ENCODE data around the gene UFC1.

Gene UFC1

GRCh38 chr1:161166669-161167548 lies 13.1 kb downstream of the UFC1 start:
- H3K9me3 ChIP-seq (ENCODE audit: low read length) = no peaks in the 10 kb centered on the region

GRCh38 chr1:161168906-161169305 lies 15.1 kb downstream of the UFC1 start:
- no peaks in the 10 kb centered on the region for H3K27me3 ChIP-seq (ENCODE audit: insufficient read depth, low read length)
- H2AFZ ChIP-seq (ENCODE audit: low read depth, low read length) = no peak overlapping the region
- no peak overlapping the region for H3K4me3 ChIP-seq (ENCODE audit: low read length)
- H3K4me1 ChIP-seq (ENCODE audit: insufficient read depth, low read length) = peaks cover 8% of the 10 kb centered on the region
- no peaks in the 10 kb centered on the region for H3K9me3 ChIP-seq (ENCODE audit: low read length)
- H3K36me3 ChIP-seq (ENCODE audit: insufficient read depth, low read length) = peaks cover 47% of the 10 kb centered on the region

More at GRCh38 chr1:161166669-161167548, 13.1 kb downstream of the UFC1 start:
- no peaks in the 10 kb centered on the region for H3K27me3 ChIP-seq (ENCODE audit: insufficient read depth, low read length)
- H2AFZ ChIP-seq (ENCODE audit: low read depth, low read length) = peak overlapping the region; percentile 44
- H3K4me1 ChIP-seq (ENCODE audit: insufficient read depth, low read length) = peaks cover 8% of the 10 kb centered on the region
- H3K36me3 ChIP-seq (ENCODE audit: insufficient read depth, low read length) = peaks cover 45% of the 10 kb centered on the region
- peak overlapping the region; percentile 89 for H3K4me3 ChIP-seq (ENCODE audit: low read length)

- no peak overlapping the region for H2AFZ ChIP-seq (ENCODE audit: low read depth, low read length)
These were observed 17.4 kb downstream of the UFC1 start for GRCh38 chr1:161171191-161171590.

DNA sequence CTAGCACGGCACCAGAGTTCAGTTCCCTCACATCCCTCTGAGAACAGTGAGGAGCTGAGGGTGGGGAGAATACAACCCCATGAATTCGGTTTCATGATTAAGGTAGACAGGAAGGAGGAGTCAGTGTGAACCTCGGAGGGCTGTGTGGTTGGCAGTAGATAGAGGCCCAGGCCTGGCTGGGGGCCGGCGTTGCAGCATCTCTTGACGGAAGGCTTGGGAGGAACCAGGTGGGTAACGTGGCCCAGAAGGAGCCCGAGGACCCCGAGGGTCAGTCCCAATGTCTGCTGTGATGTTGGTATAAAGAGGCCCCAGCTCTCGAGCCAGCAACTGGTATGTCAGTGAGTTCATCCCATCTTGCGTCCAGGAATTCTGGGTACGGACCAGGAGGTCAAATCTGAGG lies 17.9 kb downstream of the UFC1 start:
- H3K36me3 ChIP-seq (ENCODE audit: insufficient read depth, low read length) = peaks cover 63% of the 10 kb centered on the region

More at GRCh38 chr1:161171191-161171590, 17.4 kb downstream of the UFC1 start:
- H3K4me3 ChIP-seq (ENCODE audit: low read length) = no peak overlapping the region
- H3K9me3 ChIP-seq (ENCODE audit: low read length) = no peaks in the 10 kb centered on the region
- H3K4me1 ChIP-seq (ENCODE audit: insufficient read depth, low read length) = peaks cover 8% of the 10 kb centered on the region
- H3K27me3 ChIP-seq (ENCODE audit: insufficient read depth, low read length) = no peaks in the 10 kb centered on the region
- H3K36me3 ChIP-seq (ENCODE audit: insufficient read depth, low read length) = peaks cover 63% of the 10 kb centered on the region

DNA sequence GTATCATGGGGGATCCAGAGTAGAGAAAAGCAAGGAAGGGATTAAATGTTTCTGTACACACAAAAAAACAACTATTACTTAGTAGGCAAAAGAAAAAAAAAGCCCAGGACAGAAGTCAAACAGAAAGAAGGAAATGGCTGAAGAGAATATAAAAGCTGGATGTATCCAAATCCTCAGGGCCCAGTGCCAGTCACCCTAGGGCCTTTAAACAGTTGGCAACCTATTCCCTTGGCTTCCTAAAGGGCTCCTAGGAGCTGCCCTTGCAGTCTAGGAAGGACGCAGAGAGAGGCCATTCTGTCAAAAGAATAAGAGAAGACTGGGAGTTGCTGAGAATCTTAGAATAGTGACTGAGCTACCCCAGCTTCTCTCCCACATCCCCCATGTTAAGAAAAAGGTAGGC lies 18.6 kb downstream of the UFC1 start:
- H3K36me3 ChIP-seq (ENCODE audit: insufficient read depth, low read length) = peaks cover 63% of the 10 kb centered on the region

More for the DNA sequence above, 17.9 kb downstream of the UFC1 start:
- Histone ChIP-seq H2AFZ (ENCODE audit: low read depth, low read length) (no peak overlapping the region), H3K4me1 (ENCODE audit: insufficient read depth, low read length) (peaks cover 12% of the 10 kb centered on the region), H3K27me3 (ENCODE audit: insufficient read depth, low read length) (no peaks in the 10 kb centered on the region), H3K4me3 (ENCODE audit: low read length) (no peak overlapping the region), H3K9me3 (ENCODE audit: low read length) (no peaks in the 10 kb centered on the region)

GRCh38 chr1:161172776-161173376 lies 19.1 kb downstream of the UFC1 start:
- no peaks in the 10 kb centered on the region for H3K9me3 ChIP-seq (ENCODE audit: low read length)
- peaks cover 63% of the 10 kb centered on the region for H3K36me3 ChIP-seq (ENCODE audit: insufficient read depth, low read length)
- H2AFZ ChIP-seq (ENCODE audit: low read depth, low read length) = no peak overlapping the region
- peaks cover 12% of the 10 kb centered on the region for H3K4me1 ChIP-seq (ENCODE audit: insufficient read depth, low read length)
- H3K27me3 ChIP-seq (ENCODE audit: insufficient read depth, low read length) = no peaks in the 10 kb centered on the region
- no peak overlapping the region for H3K4me3 ChIP-seq (ENCODE audit: low read length)

More for the DNA sequence above, 18.6 kb downstream of the UFC1 start:
- no peaks in the 10 kb centered on the region for H3K27me3 ChIP-seq (ENCODE audit: insufficient read depth, low read length)
- H3K4me3 ChIP-seq (ENCODE audit: low read length) = no peak overlapping the region
- no peaks in the 10 kb centered on the region for H3K9me3 ChIP-seq (ENCODE audit: low read length)
- peaks cover 10% of the 10 kb centered on the region for H3K4me1 ChIP-seq (ENCODE audit: insufficient read depth, low read length)
- H2AFZ ChIP-seq (ENCODE audit: low read depth, low read length) = no peak overlapping the region

GRCh38 chr1:161173711-161174110 lies 19.9 kb downstream of the UFC1 start:
- no peaks in the 10 kb centered on the region for H3K27me3 ChIP-seq (ENCODE audit: insufficient read depth, low read length)
- H2AFZ ChIP-seq (ENCODE audit: low read depth, low read length) = no peak overlapping the region
- H3K4me3 ChIP-seq (ENCODE audit: low read length) = no peak overlapping the region
- H3K4me1 ChIP-seq (ENCODE audit: insufficient read depth, low read length) = peaks cover 12% of the 10 kb centered on the region
- H3K9me3 ChIP-seq (ENCODE audit: low read length) = no peaks in the 10 kb centered on the region
- H3K36me3 ChIP-seq (ENCODE audit: insufficient read depth, low read length) = peaks cover 63% of the 10 kb centered on the region

DNA sequence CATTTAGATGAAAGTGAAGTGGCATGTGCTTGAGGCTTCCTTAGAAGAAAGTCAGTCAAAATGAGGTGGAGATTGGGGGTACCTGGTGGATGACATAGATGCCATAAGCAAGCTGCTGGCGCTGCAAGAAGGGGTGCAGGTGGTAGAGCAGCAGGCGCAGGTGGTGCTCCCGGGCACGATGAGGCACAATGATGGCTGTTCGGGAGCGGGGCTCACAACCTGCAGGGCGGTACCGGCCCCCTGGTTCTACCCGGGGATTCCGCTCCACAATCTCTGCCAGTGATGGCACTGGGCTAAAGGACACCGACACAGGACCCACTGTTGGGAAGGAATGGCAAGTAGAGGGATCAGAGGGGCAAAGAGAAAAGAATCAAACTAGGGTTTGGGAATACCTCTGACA lies 21.1 kb downstream of the UFC1 start:
- Histone ChIP-seq H3K9me3 (ENCODE audit: low read length) (no peaks in the 10 kb centered on the region), H3K27me3 (ENCODE audit: insufficient read depth, low read length) (no peaks in the 10 kb centered on the region), H3K4me1 (ENCODE audit: insufficient read depth, low read length) (peaks cover 12% of the 10 kb centered on the region), H3K36me3 (ENCODE audit: insufficient read depth, low read length) (peaks cover 52% of the 10 kb centered on the region), H3K4me3 (ENCODE audit: low read length) (no peak overlapping the region), H2AFZ (ENCODE audit: low read depth, low read length) (no peak overlapping the region)

- no peak overlapping the region for H2AFZ ChIP-seq (ENCODE audit: low read depth, low read length)
- H3K4me1 ChIP-seq (ENCODE audit: insufficient read depth, low read length) = peaks cover 12% of the 10 kb centered on the region
- H3K4me3 ChIP-seq (ENCODE audit: low read length) = peak overlapping the region; percentile 66
- no peaks in the 10 kb centered on the region for H3K9me3 ChIP-seq (ENCODE audit: low read length)
- H3K27me3 ChIP-seq (ENCODE audit: insufficient read depth, low read length) = no peaks in the 10 kb centered on the region
- H3K36me3 ChIP-seq (ENCODE audit: insufficient read depth, low read length) = peaks cover 45% of the 10 kb centered on the region
These were observed 22.1 kb downstream of the UFC1 start for GRCh38 chr1:161175771-161176453.

- Histone ChIP-seq H2AFZ (ENCODE audit: low read depth, low read length) (peak overlapping the region; percentile 57), H3K27me3 (ENCODE audit: insufficient read depth, low read length) (no peaks in the 10 kb centered on the region), H3K9me3 (ENCODE audit: low read length) (no peaks in the 10 kb centered on the region), H3K4me3 (ENCODE audit: low read length) (peak overlapping the region; percentile 66), H3K36me3 (ENCODE audit: insufficient read depth, low read length) (peaks cover 38% of the 10 kb centered on the region), H3K4me1 (ENCODE audit: insufficient read depth, low read length) (peaks cover 12% of the 10 kb centered on the region)
These were observed 22.8 kb downstream of the UFC1 start for GRCh38 chr1:161176468-161177111.

GRCh38 chr1:161177112-161177935 lies 23.5 kb downstream of the UFC1 start, which contains the start of gene B4GALT3:
B4GALT3 (minus strand) TSS chr1:161177507; CDS start chr1:161176060, 1,447 bp downstream.
- peaks cover 31% of the 10 kb centered on the region for H3K36me3 ChIP-seq (ENCODE audit: insufficient read depth, low read length)
- peak within 1 kb of the TSS; percentile 66 for H3K4me3 ChIP-seq (ENCODE audit: low read length)
- peak within 1 kb of the TSS; percentile 57 for H2AFZ ChIP-seq (ENCODE audit: low read depth, low read length)
- no peaks in the 10 kb centered on the region for H3K9me3 ChIP-seq (ENCODE audit: low read length)
- H3K27me3 ChIP-seq (ENCODE audit: insufficient read depth, low read length) = no peaks in the 10 kb centered on the region
- peaks cover 12% of the 10 kb centered on the region for H3K4me1 ChIP-seq (ENCODE audit: insufficient read depth, low read length)

GRCh38 chr1:161177936-161178244 lies 24.1 kb downstream of the UFC1 start:
- Histone ChIP-seq H3K36me3 (ENCODE audit: insufficient read depth, low read length) (peaks cover 27% of the 10 kb centered on the region), H3K27me3 (ENCODE audit: insufficient read depth, low read length) (no peaks in the 10 kb centered on the region), H3K4me1 (ENCODE audit: insufficient read depth, low read length) (peaks cover 12% of the 10 kb centered on the region), H3K4me3 (ENCODE audit: low read length) (peak overlapping the region; percentile 66), H3K9me3 (ENCODE audit: low read length) (no peaks in the 10 kb centered on the region), H2AFZ (ENCODE audit: low read depth, low read length) (peak overlapping the region; percentile 57)

All from neuron (in vitro differentiated cells).